Measurements from ENCODE around the gene VENTX.

VENTX gene

DNA sequence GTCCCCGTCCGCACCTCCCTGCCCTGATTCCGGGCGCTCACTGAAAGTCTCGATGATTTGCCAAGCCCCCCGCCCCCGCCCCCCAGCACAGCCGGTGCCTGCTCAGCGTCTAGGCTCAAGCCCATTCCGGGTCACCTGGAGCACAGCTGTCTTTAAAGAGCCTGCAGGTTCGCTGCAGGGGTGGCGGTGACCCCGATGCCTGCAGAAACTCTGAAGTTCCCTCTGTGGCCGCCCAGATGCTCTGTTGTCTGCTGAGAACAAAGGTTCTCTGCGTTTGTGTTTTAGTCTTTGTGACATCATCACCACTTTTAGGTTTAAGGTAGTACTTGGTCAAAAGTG is 780 bp downstream of the VENTX start:
- no peak for DNase-seq

DNA sequence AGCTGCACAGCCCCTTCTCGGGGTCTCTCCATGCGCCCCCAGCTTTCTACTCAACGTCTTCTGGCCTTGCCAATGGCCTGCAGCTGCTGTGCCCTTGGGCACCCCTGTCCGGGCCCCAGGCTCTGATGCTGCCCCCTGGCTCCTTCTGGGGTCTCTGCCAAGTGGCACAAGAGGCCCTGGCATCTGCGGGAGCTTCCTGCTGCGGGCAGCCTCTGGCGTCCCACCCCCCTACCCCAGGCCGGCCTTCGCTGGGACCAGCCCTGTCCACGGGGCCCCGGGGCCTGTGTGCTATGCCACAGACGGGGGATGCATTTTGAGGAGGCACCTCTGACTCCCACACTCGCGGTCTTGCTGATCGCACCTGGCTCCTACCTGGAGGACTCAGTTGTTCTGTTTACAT is 2.3 kb downstream of the VENTX start:
- no peak for DNase-seq

- no peak for DNase-seq
Measured at GRCh38 chr10:133241501-133242205, 4.0 kb downstream of the VENTX start.

DNA sequence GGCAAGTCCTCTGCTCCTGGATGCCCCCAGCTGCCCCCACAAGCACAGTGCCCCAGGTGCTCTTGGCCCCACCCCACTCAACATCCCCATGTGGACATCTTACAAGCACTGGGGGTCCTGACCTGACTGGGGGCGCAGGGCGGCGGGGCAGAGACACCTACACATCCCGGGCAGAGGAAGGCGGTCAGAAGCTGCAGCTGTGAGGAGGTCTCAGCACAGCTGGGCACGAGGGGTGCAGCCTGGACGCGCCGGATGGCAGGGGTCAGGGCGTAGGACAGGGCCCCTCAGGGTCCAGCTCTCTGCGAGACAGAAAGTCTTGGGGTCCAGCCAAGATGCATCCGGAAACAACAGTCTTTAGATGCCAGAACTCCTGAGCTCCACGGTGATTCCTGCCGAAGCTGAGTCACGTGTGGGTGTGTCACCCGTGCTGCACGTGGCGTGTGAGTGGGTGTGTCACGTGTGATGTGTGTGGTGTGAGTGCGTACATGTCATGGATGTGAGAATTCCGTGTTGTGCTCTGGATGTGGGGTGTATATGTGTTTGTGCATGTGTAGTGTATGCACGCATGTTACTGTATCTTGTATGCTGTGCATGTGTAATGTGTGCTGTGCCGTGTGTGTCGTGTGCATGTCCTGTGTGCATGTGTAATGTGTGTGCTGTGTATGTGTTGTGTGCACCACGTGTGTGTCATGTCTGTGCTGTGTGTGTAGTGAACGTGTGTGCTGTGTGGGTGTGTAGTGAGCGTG is 5.1 kb downstream of the VENTX start:
- DNase-seq: no peak

DNA sequence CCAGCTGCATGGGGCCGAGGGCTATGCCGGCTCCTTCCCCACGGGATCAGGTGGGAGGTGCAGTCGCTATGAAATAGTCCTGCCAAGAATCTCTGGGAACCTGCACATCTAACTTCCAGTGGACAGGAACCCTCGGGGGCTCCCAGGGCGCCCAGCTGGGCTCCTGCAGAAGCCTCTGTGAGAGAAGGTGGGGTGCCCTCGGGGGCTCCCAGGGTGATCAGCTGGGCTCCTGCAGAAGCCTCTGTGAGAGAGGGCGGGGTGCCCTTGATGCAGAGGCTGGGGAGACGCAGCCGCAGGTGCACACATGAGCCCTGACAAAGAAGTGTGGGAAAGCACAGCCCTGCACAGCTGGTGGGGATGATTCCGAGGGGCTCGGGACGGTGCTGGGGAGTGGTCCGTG is 5.9 kb downstream of the VENTX start:
- DNase-seq: no peak

DNA sequence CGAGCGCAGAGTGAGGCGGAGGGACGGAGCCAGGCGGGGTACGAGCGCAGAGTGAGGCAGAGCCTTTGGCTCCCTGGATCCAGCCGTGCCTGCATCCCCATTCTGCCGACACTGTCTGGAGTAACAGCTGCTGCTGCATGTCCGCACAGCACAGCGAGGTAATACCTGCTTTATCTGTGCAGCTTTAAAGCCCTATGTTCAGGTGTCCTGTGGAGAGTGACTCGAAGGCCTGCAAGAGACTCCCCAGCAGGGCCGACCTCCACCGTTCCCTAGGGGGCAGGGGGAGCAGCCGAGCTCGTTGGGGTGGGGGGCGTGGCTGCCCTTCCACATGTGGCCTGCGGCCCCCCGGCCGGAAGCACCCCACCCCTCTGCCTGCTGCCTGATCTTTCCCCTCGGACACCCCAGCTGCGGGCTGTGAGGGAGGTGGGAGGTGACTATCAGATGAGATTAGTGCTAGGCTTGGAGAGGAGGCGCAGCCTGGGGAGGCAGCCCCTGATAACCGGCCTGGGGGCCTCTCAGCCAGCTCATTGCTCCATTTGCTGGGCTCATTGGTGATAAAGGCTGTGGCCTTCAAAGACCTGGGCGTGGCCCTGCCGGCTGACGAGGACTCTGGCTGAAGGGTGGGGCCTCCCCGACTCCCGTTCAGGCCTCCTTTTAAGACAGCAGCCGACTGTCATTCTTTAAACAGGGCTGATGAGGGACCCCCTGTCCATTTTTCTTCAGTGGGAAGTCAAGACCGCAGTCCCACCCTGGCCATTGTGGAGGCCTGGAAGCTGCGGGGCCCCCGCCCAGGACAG is 8.0 kb downstream of the VENTX start:
- DNase-seq: no peak

- DNase-seq: no peak
Measured at GRCh38 chr10:133246236-133246626, 8.6 kb downstream of the VENTX start.

DNA sequence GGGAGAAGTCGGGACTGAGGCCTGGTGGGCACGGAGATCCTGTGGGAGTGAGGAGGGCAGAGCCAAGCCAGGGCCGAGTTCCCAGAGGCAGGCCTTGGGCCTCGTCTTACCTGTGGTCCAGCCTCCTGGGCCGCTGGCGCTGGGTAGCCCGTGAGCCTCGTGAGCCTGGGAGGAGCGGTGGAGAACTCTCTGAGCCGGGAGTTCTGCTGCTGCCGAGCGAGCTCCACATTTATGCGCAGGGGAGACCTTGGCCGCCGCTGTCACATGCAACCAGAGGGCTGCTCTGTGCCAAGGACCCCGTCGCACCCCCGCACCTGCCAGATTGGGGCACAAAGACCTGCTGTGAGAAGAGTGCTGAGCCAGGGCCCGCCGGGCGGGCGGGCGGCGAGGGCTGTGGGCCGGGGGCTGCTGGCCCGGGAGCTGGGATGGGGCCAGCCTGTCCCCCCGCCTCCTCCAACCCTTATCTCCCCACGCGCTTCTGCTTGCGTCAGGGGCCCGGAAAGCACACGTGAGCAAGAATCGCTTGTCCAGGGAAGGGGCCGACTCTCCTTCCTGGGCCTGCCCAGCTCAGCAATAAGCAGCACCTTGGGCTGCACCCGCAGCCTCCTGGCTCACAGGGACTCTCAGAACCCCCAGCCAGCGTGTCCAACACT is 10.2 kb downstream of the VENTX start:
- no peak for DNase-seq

DNA sequence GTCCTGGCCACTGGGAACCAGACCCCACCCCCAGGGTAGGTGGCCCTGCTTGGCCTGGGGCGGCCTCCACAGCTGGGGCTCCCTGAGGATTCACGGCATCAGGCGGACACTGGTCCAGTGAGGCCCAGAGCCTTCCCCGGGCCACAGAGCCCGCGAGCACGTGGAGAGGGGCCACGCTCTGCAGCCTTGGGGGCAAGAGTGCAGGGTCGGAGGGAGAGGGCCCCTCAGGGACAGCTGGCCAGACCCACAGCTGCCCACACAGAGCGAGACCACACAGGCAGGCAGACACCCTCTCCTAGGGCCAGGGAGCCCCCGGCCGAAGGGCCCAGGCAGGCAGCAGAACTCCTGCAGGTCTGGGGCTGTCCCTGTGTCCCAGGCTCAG is 10.7 kb downstream of the VENTX start:
- no peak for DNase-seq

- no peak for DNase-seq
Measured at GRCh38 chr10:133249094-133249780, 11.6 kb downstream of the VENTX start.

DNA sequence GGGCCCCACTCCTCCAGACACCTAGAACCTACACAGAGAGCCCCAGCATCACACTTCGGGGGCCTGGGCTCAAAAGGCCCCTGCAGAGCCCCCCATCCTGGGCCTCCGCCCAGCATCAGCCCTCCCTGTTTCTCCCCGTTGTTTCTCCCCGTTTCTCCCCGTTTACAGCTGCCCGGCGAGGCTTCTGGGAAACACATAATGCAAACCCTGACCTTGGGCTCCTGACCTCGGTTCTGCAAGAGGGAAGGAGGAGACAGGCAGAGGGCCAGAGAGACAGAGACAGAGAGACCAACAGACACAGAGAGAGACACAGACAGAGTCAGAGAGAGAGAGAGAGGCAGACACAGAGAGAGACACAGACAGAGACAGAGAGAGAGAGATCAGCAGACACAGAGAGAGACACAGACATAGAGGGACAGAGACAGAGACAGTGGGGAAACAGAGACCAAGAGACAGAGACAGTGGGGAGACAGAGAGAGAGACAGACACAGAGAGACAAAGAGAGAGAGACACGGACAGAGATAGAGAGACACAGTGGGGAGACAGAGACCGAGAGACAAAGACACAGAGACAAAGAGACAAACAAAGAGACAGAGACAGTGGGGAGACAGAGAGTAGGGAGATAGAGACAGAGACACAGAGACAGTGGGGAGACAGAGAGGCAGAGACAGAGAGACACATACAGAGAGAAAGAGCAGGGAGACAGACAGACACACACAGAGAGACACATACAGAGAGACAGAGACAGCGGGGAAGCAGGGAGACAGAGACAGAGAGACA is 12.5 kb downstream of the VENTX start:
- no peak for DNase-seq

DNA sequence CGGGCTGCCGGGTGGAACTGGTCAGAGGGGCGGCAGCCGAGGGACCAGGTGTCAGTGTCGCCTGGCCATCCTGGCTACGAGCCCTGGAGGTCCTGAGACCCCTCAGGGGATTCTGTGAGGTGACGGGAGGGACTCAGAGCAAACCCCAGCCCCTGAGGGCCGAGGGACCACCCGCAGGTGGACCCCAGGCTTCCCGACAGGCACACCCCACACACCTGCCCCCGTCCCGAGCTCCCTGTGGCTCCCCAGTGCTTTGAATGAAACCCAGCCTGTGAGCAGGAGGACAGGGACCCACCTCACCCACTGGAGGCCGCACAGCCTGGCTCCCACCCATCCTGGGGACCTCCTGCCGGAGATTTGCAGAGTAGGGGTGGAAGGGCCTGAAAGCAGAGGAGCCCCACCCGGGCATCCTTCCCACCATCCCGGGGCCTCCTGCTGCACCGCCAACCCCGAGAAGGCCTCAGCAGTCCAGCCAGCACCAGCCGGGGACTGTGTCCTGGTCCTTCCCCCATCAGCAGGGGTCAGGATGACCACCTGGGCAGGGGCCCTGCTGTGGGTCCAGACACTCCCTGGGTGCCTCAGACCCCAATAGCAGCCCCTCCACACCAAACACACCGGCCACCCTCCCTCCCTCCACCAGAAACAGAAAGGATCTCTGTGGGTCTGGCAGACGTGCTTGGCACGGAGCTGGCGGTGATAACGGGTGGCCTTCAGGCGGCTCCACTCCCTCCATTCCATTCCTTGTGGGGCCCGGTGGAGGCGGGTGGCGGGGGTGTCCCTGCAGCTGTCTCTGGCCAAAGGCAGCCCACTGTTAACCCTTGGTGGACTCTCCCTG is 13.9 kb downstream of the VENTX start:
- no peak for DNase-seq

GRCh38 chr10:133252223-133252552 is 14.5 kb downstream of the VENTX start:
- DNase-seq: no peak

- no peak for DNase-seq
Measured at GRCh38 chr10:133253361-133253955, 15.8 kb downstream of the VENTX start.

- no peak for DNase-seq
Measured at GRCh38 chr10:133254421-133255120, 16.9 kb downstream of the VENTX start.

- no peak for DNase-seq
Measured at GRCh38 chr10:133255323-133255722, 17.7 kb downstream of the VENTX start.

DNA sequence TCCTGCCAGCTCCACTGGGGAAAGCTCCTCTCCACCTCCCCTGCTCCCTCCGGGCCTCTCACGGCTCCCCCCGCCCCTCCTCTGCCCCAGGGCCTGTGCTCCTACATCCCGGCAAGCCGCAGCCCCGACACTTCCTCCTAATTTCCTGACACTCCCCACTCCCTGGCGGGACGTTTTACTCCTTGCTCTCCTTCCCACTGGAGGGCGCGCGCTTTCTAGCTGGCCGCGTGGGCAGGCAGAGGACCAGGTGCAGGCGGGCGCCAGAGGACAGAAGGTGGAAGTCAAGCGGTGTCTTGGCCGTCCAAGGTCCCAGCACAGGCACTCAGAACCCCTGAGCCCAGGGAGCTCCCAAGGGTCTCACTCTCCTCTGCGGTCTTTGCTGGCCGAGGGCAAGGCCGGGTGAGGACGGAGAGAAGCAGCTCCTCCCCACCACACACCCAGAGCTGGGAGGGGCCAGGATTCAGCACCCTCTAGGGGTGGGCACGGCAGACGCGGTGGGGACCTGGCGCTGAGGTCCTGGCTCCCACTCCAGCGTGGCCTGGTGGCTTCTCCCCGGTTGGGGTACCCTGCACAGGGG is 19.9 kb downstream of the VENTX start:
- DNase-seq: peak; percentile 42

DNA sequence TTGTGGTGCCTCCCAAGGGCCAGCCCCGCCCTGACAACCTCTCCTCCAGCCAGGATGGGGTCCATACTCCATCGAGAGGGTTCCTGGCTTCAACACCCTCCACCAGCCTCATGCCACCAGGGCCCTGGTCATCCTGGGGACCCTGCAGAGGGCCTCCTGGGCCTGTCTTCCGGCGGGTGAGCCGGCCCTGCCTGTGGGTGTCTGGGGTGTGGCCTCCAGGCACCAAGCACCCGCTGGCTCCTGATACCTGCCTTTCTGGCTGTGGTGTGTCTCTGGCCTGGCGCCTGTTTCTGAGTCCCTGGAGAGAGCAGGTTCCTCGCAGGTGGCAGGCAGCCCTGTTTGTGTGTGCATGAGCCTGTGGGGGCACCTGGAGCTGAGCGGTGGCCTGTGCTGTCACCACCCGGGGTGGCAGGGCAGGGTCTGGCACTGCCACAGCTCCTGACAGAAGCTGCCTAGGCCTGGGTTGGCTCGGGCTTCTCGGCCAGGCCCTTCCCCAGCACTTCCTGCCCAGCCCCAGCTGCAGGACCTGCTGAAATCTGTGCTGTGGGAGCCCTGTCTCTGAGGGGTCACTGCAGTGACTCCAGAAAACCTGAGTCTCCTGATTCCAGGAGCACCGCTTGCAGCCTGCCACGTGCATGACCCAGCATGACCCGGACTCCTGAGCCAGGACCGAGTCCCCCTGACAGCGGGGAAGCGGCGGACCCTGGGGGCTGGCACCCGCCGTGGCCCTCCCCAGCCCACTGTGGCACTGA is 20.6 kb downstream of the VENTX start:
- DNase-seq: peak; percentile 74

All from activated CD4-positive, alpha-beta T cell treated with anti-CD3 and anti-CD28 coated beads for 48 hours (primary cell).